ENCODE results near the gene EHD3. TPM values are rescaled to one million over a fixed set of nuclear protein-coding genes. Genes with fewer than 3 reads are reported as not detected.

The EHD3 gene
- total and polyA plus RNA-seq, 2 of the 8 experiments (the other 6 are each of a cell fraction or from before 2014, with no cell fraction given): 9.3 to 12.0 TPM

DNA sequence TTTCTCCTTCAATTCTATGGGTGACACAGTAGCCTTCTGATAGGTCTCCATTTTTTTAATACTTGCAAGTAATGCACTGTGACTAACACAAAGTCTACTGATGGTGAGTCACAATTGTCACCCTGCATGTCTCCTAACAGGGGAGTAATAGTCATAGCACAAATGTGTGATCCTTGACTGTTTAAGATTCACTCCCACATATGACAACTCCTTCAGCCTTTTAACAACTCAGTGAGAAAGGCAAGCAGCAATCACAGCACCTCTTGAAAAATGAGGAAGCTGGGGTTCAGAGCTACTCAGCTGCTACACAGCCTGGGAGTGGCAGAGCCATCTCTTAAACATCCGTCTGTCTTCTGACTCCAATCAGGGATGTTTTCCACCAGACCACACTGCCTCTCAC lies 63.8 kb downstream of the EHD3 start:
- H3K56ac ChIP-seq (replicated peaks; ENCODE audit: insufficient read length, low read depth, low read length): no peak overlapping the region
- peaks cover 3 to 6% (median 6%) of the 10 kb centered on the region in 4 experiments for H3K4me1 ChIP-seq (replicated peaks in 1 of 4; ENCODE audit: control insufficient read depth in 3 of 4, insufficient read depth in 4 of 4, low read length in 3 of 4)
- H3K9me3 ChIP-seq (ENCODE audit: insufficient read depth in 2 of 2, low read depth in 1 of 2, low read length in 1 of 2): no peaks in the 10 kb centered on the region
- no peak overlapping the region for H3K4me3 ChIP-seq (ENCODE audit: extremely low read depth in 1 of 4, insufficient read depth in 2 of 4, low read depth in 3 of 4, low read length in 4 of 4)
- CTCF ChIA-PET (ENCODE audit: partially characterized antibody): interaction anchor here (1.6 kb wide), 1 partner anchor 11 kb away, joined by 3 read pairs; no protein-coding TSS in a partner anchor
- no peak overlapping the region for H2AK5ac ChIP-seq (ENCODE audit: low read depth, low read length)
- no peak overlapping the region for H3K9ac ChIP-seq (replicated peaks in 1 of 4; ENCODE audit: extremely low read depth in 1 of 4, low read depth in 3 of 4, low read length in 3 of 4)
- no peaks in the 10 kb centered on the region for H3K27me3 ChIP-seq (replicated peaks in 1 of 4; ENCODE audit: control insufficient read depth in 3 of 4, extremely low read depth in 1 of 4, insufficient read depth in 3 of 4, low read length in 3 of 4)
- TF ChIP-seq, protein P1, sequence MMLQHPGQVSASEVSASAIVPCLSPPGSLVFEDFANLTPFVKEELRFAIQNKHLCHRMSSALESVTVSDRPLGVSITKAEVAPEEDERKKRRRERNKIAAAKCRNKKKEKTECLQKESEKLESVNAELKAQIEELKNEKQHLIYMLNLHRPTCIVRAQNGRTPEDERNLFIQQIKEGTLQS (IDR thresholded peaks at IDR 0.05; ENCODE audit: insufficient read depth, low read depth, low read length): no peak
- TF ChIP-seq, protein P2, sequence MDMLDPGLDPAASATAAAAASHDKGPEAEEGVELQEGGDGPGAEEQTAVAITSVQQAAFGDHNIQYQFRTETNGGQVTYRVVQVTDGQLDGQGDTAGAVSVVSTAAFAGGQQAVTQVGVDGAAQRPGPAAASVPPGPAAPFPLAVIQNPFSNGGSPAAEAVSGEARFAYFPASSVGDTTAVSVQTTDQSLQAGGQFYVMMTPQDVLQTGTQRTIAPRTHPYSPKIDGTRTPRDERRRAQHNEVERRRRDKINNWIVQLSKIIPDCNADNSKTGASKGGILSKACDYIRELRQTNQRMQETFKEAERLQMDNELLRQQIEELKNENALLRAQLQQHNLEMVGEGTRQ (IDR thresholded peaks at IDR 0.05; ENCODE audit: low read length): no peak
- TF ChIP-seq GABPA (IDR thresholded peaks at IDR 0.05; ENCODE audit: borderline replicate concordance, insufficient read depth, low read length): no peak
- no peak for TF ChIP-seq EGR1 (IDR thresholded peaks at IDR 0.05; ENCODE audit: borderline replicate concordance, low read depth, low read length)
- no peak for TF ChIP-seq JUN (IDR thresholded peaks at IDR 0.05; ENCODE audit: low read depth, low read length)
- TF ChIP-seq NRF1 (IDR thresholded peaks at IDR 0.05; ENCODE audit: low read depth, low read length): no peak
- TF ChIP-seq SP2 (IDR thresholded peaks at IDR 0.05; ENCODE audit: low read length): no peak
- no peak for TF ChIP-seq EZH2 (IDR thresholded peaks at IDR 0.05; ENCODE audit: low read depth, low read length, severe bottlenecking)
- TF ChIP-seq CHD1 (IDR thresholded peaks at IDR 0.05; ENCODE audit: low read depth, low read length): no peak
- no peak overlapping the region for H2BK20ac ChIP-seq (ENCODE audit: low read length)
- H3K4ac ChIP-seq (replicated peaks; ENCODE audit: insufficient read length, low read depth, low read length): no peak overlapping the region
- no peak overlapping the region for H2BK12ac ChIP-seq (ENCODE audit: low read depth, low read length)
- no peak overlapping the region for H2BK15ac ChIP-seq (ENCODE audit: low read length)
- no peak for DNase-seq (ENCODE audit: low read depth in 1 of 2, low spot score in 2 of 2)
- no peak for FAIRE-seq
- H3K4me2 ChIP-seq (ENCODE audit: insufficient read depth in 1 of 2, low read depth in 2 of 2, low read length in 2 of 2): no peak overlapping the region
- no peaks in the 10 kb centered on the region for H3K79me2 ChIP-seq (ENCODE audit: control insufficient read depth in 1 of 2, insufficient read depth in 2 of 2, low read length in 2 of 2)
- H4K20me1 ChIP-seq (replicated peaks in 1 of 2; ENCODE audit: control insufficient read depth in 1 of 2, insufficient read depth in 2 of 2, low read length in 2 of 2): no peaks in the 10 kb centered on the region
- WGBS, 2 experiments (ENCODE audit: extremely low coverage in 1 of 2, insufficient coverage in 1 of 2, insufficient read length in 1 of 2, insufficient replicate concordance in 2 of 2, low coverage in 1 of 2, low lambda C conversion rate in 2 of 2, missing lambda C conversion rate in 1 of 2): 86% methylated on average over 1 of the region's 1 CpG; no CpG with 5 or more reads in 1 of the 2 experiments
- H3K27ac ChIP-seq (ENCODE audit: low read depth, low read length): no peak overlapping the region
- no peak overlapping the region for H3K18ac ChIP-seq (ENCODE audit: extremely low read depth, low read length)
- no peak overlapping the region for H2AFZ ChIP-seq (ENCODE audit: low read length)
- no peak overlapping the region for H3K23ac ChIP-seq (ENCODE audit: insufficient read length)
- H2BK120ac ChIP-seq (replicated peaks; ENCODE audit: low read depth, low read length): no peak overlapping the region
- no peak overlapping the region for H4K91ac ChIP-seq (replicated peaks; ENCODE audit: insufficient read length, low read length)
- H3K14ac ChIP-seq (ENCODE audit: insufficient read length): no peak overlapping the region
- H4K5ac ChIP-seq (ENCODE audit: insufficient read length, low read depth, low read length): no peak overlapping the region
- POLR2A ChIA-PET (ENCODE audit: partially characterized antibody): no interaction called here
- H3K36me3 ChIP-seq (ENCODE audit: control insufficient read depth in 2 of 4, insufficient read depth in 4 of 4, low read length in 3 of 4): no peaks in the 10 kb centered on the region
- no peak overlapping the region for H2BK5ac ChIP-seq (ENCODE audit: low read depth, low read length)
- no peaks in the 10 kb centered on the region for H3K23me2 ChIP-seq (ENCODE audit: low read depth, low read length)
- H3K79me1 ChIP-seq (ENCODE audit: low read depth, low read length): no peaks in the 10 kb centered on the region
- no peak overlapping the region for H4K8ac ChIP-seq (ENCODE audit: extremely low read depth, insufficient read depth, low read length)

Measured in H1 (cell line).